ENCODE results near the gene ARHGAP6.

The ARHGAP6 gene

GRCh38 chrX:11412715-11413623 is 252.8 kb downstream of the ARHGAP6 start:
- no peak overlapping the region for H3K27ac ChIP-seq (ENCODE audit: low read depth, low read length)
- peaks cover 7% of the 10 kb centered on the region; the same call in 1 of the 2 replicates for H3K27me3 ChIP-seq (ENCODE audit: control insufficient read depth, insufficient read depth, low read length)
- H3K4me1 ChIP-seq (ENCODE audit: control insufficient read depth, insufficient read depth, low read length), result no peaks in the 10 kb centered on the region
- no peaks in the 10 kb centered on the region for H3K9me3 ChIP-seq (ENCODE audit: control insufficient read depth, insufficient read depth, low read depth, low read length)
- H3K36me3 ChIP-seq (ENCODE audit: control insufficient read depth, insufficient read depth, low read length), result no peaks in the 10 kb centered on the region
- H3K4me3 ChIP-seq (ENCODE audit: low read depth, low read length), result no peak overlapping the region
- no peak overlapping the region for H3K9ac ChIP-seq (ENCODE audit: low read length)

- H3K9ac ChIP-seq (ENCODE audit: low read length), result no peak overlapping the region
- peaks cover 7% of the 10 kb centered on the region; the same call in 1 of the 2 replicates for H3K27me3 ChIP-seq (ENCODE audit: control insufficient read depth, insufficient read depth, low read length)
- H3K4me1 ChIP-seq (ENCODE audit: control insufficient read depth, insufficient read depth, low read length), result no peaks in the 10 kb centered on the region
- H3K27ac ChIP-seq (ENCODE audit: low read depth, low read length), result no peak overlapping the region
- no peaks in the 10 kb centered on the region for H3K9me3 ChIP-seq (ENCODE audit: control insufficient read depth, insufficient read depth, low read depth, low read length)
- no peak overlapping the region for H3K4me3 ChIP-seq (ENCODE audit: low read depth, low read length)
- H3K36me3 ChIP-seq (ENCODE audit: control insufficient read depth, insufficient read depth, low read length), result no peaks in the 10 kb centered on the region
Observed at GRCh38 chrX:11409957-11410356, 255.8 kb downstream of the ARHGAP6 start.

- H3K4me1 ChIP-seq (ENCODE audit: control insufficient read depth, insufficient read depth, low read length), result no peaks in the 10 kb centered on the region
- no peak overlapping the region for H3K9ac ChIP-seq (ENCODE audit: low read length)
- H3K27me3 ChIP-seq (ENCODE audit: control insufficient read depth, insufficient read depth, low read length), result peaks cover 7% of the 10 kb centered on the region; the same call in 1 of the 2 replicates
- no peak overlapping the region for H3K4me3 ChIP-seq (ENCODE audit: low read depth, low read length)
- no peaks in the 10 kb centered on the region for H3K9me3 ChIP-seq (ENCODE audit: control insufficient read depth, insufficient read depth, low read depth, low read length)
- H3K36me3 ChIP-seq (ENCODE audit: control insufficient read depth, insufficient read depth, low read length), result no peaks in the 10 kb centered on the region
- H3K27ac ChIP-seq (ENCODE audit: low read depth, low read length), result no peak overlapping the region
Observed at GRCh38 chrX:11408783-11409182, 256.9 kb downstream of the ARHGAP6 start.

- no peaks in the 10 kb centered on the region for H3K9me3 ChIP-seq (ENCODE audit: control insufficient read depth, insufficient read depth, low read depth, low read length)
- H3K36me3 ChIP-seq (ENCODE audit: control insufficient read depth, insufficient read depth, low read length), result no peaks in the 10 kb centered on the region
- H3K4me3 ChIP-seq (ENCODE audit: low read depth, low read length), result no peak overlapping the region
- no peak overlapping the region for H3K9ac ChIP-seq (ENCODE audit: low read length)
- H3K4me1 ChIP-seq (ENCODE audit: control insufficient read depth, insufficient read depth, low read length), result no peaks in the 10 kb centered on the region
- H3K27me3 ChIP-seq (ENCODE audit: control insufficient read depth, insufficient read depth, low read length), result peaks cover 7% of the 10 kb centered on the region; the same call in 1 of the 2 replicates
- H3K27ac ChIP-seq (ENCODE audit: low read depth, low read length), result no peak overlapping the region
Observed at GRCh38 chrX:11408109-11408405, 257.7 kb downstream of the ARHGAP6 start.

- Histone ChIP-seq H3K9ac (ENCODE audit: low read length) (no peak overlapping the region), H3K4me3 (ENCODE audit: low read depth, low read length) (no peak overlapping the region), H3K9me3 (ENCODE audit: control insufficient read depth, insufficient read depth, low read depth, low read length) (no peaks in the 10 kb centered on the region), H3K4me1 (ENCODE audit: control insufficient read depth, insufficient read depth, low read length) (no peaks in the 10 kb centered on the region), H3K36me3 (ENCODE audit: control insufficient read depth, insufficient read depth, low read length) (no peaks in the 10 kb centered on the region), H3K27ac (ENCODE audit: low read depth, low read length) (no peak overlapping the region), H3K27me3 (ENCODE audit: control insufficient read depth, insufficient read depth, low read length) (peaks cover 7% of the 10 kb centered on the region; the same call in 1 of the 2 replicates)
Observed at GRCh38 chrX:11407331-11408108, 258.2 kb downstream of the ARHGAP6 start.

GRCh38 chrX:11406109-11406765 is 259.5 kb downstream of the ARHGAP6 start:
- H3K4me1 ChIP-seq (ENCODE audit: control insufficient read depth, insufficient read depth, low read length), result no peaks in the 10 kb centered on the region
- no peak overlapping the region for H3K27ac ChIP-seq (ENCODE audit: low read depth, low read length)
- H3K4me3 ChIP-seq (ENCODE audit: low read depth, low read length), result no peak overlapping the region
- H3K36me3 ChIP-seq (ENCODE audit: control insufficient read depth, insufficient read depth, low read length), result no peaks in the 10 kb centered on the region
- H3K9ac ChIP-seq (ENCODE audit: low read length), result no peak overlapping the region
- H3K9me3 ChIP-seq (ENCODE audit: control insufficient read depth, insufficient read depth, low read depth, low read length), result no peaks in the 10 kb centered on the region
- peaks cover 7% of the 10 kb centered on the region; the same call in 1 of the 2 replicates for H3K27me3 ChIP-seq (ENCODE audit: control insufficient read depth, insufficient read depth, low read length)

- no peaks in the 10 kb centered on the region for H3K9me3 ChIP-seq (ENCODE audit: control insufficient read depth, insufficient read depth, low read depth, low read length)
- no peak overlapping the region for H3K27ac ChIP-seq (ENCODE audit: low read depth, low read length)
- H3K27me3 ChIP-seq (ENCODE audit: control insufficient read depth, insufficient read depth, low read length), result no peaks in the 10 kb centered on the region; the same call in 1 of the 2 replicates
- no peaks in the 10 kb centered on the region for H3K4me1 ChIP-seq (ENCODE audit: control insufficient read depth, insufficient read depth, low read length)
- no peak overlapping the region for H3K4me3 ChIP-seq (ENCODE audit: low read depth, low read length)
- H3K36me3 ChIP-seq (ENCODE audit: control insufficient read depth, insufficient read depth, low read length), result no peaks in the 10 kb centered on the region
- H3K9ac ChIP-seq (ENCODE audit: low read length), result no peak overlapping the region
Observed at GRCh38 chrX:11403631-11404030, 262.1 kb downstream of the ARHGAP6 start.

- Histone ChIP-seq H3K27me3 (ENCODE audit: control insufficient read depth, insufficient read depth, low read length) (no peaks in the 10 kb centered on the region; the same call in 1 of the 2 replicates), H3K27ac (ENCODE audit: low read depth, low read length) (no peak overlapping the region), H3K9ac (ENCODE audit: low read length) (no peak overlapping the region), H3K4me1 (ENCODE audit: control insufficient read depth, insufficient read depth, low read length) (no peaks in the 10 kb centered on the region), H3K4me3 (ENCODE audit: low read depth, low read length) (no peak overlapping the region), H3K9me3 (ENCODE audit: control insufficient read depth, insufficient read depth, low read depth, low read length) (no peaks in the 10 kb centered on the region), H3K36me3 (ENCODE audit: control insufficient read depth, insufficient read depth, low read length) (no peaks in the 10 kb centered on the region)
Observed at GRCh38 chrX:11401966-11402365, 263.8 kb downstream of the ARHGAP6 start.

GRCh38 chrX:11399489-11400094 is 266.1 kb downstream of the ARHGAP6 start:
- Histone ChIP-seq H3K27me3 (ENCODE audit: control insufficient read depth, insufficient read depth, low read length) (no peaks in the 10 kb centered on the region; the same call in 1 of the 2 replicates), H3K4me3 (ENCODE audit: low read depth, low read length) (no peak overlapping the region), H3K27ac (ENCODE audit: low read depth, low read length) (no peak overlapping the region), H3K9ac (ENCODE audit: low read length) (no peak overlapping the region), H3K4me1 (ENCODE audit: control insufficient read depth, insufficient read depth, low read length) (no peaks in the 10 kb centered on the region), H3K36me3 (ENCODE audit: control insufficient read depth, insufficient read depth, low read length) (no peaks in the 10 kb centered on the region), H3K9me3 (ENCODE audit: control insufficient read depth, insufficient read depth, low read depth, low read length) (no peaks in the 10 kb centered on the region)

GRCh38 chrX:11398785-11399184 is 266.9 kb downstream of the ARHGAP6 start:
- H3K27me3 ChIP-seq (ENCODE audit: control insufficient read depth, insufficient read depth, low read length), result no peaks in the 10 kb centered on the region; the same call in 1 of the 2 replicates
- H3K27ac ChIP-seq (ENCODE audit: low read depth, low read length), result no peak overlapping the region
- no peaks in the 10 kb centered on the region for H3K9me3 ChIP-seq (ENCODE audit: control insufficient read depth, insufficient read depth, low read depth, low read length)
- H3K4me3 ChIP-seq (ENCODE audit: low read depth, low read length), result no peak overlapping the region
- H3K4me1 ChIP-seq (ENCODE audit: control insufficient read depth, insufficient read depth, low read length), result no peaks in the 10 kb centered on the region
- H3K36me3 ChIP-seq (ENCODE audit: control insufficient read depth, insufficient read depth, low read length), result no peaks in the 10 kb centered on the region
- H3K9ac ChIP-seq (ENCODE audit: low read length), result no peak overlapping the region
